GM18873 (cell line): ENCODE measurements around the gene SNX9.
A peak's percentile ranks its signal among the peaks of the same experiment; 100 is the strongest.
"Not testable (repeated sequence)": the region's sequence is repeated elsewhere in the genome, so short reads cannot be mapped to it uniquely, and the experiment has no call there.

Experiments
- ATAC-seq: cut with Tn5 transposase; IDR thresholded peaks from one replicate; pipeline ENCODE4 v1.9.1; 2021; ENCODE audit warnings: mild to moderate bottlenecking, moderate library complexity, moderate number of reproducible peaks; ENCODE audit not compliant: unreplicated experiment, low FRiP score

The SNX9 gene

GRCh38 chr6:157879873-157880254, 56.8 kb downstream of the SNX9 start:
- ATAC-seq = peak; percentile 38

DNA sequence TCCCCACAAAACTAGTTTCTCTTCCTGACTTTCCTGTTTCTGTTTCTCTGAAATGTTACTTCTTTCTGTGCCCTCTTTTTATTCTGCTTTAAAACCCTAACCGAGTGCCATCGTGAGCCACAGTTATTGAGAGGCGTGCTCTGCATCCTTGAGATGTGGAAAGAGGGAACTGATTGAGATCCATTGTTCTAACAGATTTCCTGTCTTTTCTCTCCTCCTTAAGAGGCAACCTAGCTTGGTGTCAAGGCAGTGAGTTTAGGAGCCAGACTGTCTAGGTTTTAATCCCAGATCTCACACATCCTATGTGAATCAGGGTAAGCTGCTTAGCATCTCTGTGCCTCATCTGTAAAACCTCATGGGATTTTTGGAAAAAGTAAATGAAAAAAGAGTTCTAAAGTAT, 57.5 kb downstream of the SNX9 start:
- no peak for ATAC-seq

GRCh38 chr6:157881342-157881741, 58.3 kb downstream of the SNX9 start:
- ATAC-seq = no peak

- ATAC-seq = no peak
Measured at GRCh38 chr6:157884756-157885155, 61.7 kb downstream of the SNX9 start.

GRCh38 chr6:157885211-157885788, 62.3 kb downstream of the SNX9 start:
- no peak for ATAC-seq

DNA sequence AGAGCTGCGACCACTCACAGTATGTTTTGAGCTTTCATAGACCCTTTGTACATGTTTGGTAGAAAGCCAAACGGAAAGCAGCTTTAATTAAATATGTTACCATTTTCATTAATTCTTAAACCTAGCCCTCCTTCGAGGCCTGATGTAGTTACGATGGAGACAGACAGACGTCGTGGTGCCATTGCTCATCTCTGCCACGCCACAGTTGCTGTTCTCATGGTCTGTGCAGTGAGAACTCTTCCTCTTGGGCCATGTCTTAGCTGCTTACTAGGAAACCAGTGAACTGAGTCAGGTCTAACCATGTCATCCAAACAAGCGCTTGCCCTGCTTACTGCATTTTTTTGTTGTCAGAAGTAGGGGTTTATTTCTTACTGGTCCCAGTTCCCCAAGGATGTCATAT, 62.8 kb downstream of the SNX9 start:
- ATAC-seq = no peak

- no peak for ATAC-seq
Measured at GRCh38 chr6:157887892-157888291, 64.8 kb downstream of the SNX9 start.

- no peak for ATAC-seq
Measured at GRCh38 chr6:157891544-157892362, 68.7 kb downstream of the SNX9 start.

DNA sequence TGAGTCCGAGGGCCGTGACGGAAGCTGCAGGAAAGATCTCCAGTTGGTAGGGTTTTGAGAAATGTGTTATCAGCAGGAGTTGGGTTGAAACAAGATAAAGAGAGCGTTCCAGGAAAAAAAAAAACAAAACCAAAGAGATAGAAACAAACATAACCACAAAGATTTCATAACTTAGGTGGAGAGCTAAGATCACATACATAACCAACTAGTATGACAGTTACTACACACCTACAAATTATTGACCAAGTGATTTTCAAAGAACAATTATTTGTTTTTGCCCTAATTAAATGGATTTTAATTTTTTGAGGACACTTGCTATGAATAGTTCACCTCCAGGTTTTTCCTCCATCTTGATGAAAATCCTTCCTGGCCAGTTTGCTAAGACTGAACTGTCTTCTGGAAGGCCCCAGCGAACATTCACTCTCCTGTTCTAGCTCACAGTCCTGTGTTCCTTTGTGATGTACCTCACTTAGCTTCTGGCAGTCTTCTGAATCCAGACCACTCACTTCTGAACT, 69.4 kb downstream of the SNX9 start:
- no peak for ATAC-seq

DNA sequence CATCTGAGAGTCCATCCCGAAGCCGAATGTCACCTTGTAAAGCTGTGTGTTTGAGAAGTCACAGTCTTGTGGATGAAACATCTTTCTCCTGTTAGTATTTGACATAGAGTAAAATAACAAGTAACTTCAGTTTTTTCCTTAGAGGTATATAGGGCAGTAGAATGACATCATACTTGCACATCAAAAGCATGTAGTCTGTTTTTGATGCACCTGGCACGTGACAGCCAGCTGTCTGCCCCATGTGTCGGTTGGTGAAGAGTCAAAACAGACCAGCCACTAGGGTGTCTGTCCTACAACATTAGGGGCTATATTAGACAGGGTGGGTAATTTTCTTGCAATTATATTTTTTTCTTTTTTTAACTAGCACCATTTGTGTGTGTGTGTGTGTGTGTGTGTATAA, 70.2 kb downstream of the SNX9 start:
- ATAC-seq = no peak

GRCh38 chr6:157895585-157895984, 72.5 kb downstream of the SNX9 start:
- ATAC-seq = no peak

DNA sequence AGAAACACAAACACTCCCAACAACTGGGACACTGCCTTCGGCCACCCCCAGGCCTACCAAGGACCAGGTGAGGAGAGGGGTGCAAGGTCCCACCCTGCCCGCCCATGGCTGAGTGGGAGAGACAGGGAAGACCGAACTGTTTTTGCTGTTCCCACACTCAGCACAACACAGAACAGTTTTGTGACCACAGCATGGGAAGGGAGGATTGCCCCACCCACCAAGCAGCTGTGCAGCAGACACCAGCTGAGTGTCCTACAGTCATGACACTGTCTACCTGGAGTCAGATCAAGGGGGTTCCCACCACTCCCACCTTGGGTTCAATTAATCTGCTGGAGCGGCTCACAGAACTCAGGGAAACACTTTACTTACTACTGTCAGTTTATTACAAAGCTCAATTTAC, 73.9 kb downstream of the SNX9 start:
- no peak for ATAC-seq

GRCh38 chr6:157898169-157898568, 75.1 kb downstream of the SNX9 start:
- ATAC-seq = no peak

DNA sequence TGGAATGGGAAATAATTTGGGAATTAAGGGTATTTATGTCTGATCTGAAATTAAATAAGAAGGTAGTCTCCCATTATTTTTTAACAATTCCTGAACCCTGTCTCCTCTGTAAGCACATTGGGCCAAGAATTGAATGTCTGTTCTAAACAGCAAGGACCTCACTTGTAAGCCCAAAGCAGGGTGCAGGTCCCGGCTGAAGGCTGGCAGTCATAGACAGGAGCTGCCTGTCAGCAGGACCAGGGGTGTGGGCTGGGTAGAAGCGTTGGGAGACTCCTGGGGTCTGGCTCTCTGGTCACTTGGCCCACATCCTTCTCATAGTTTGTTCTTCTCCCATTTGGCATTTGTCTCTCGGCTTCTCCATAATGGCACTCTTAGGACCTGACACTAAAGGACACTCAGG, 75.6 kb downstream of the SNX9 start:
- ATAC-seq = no peak

- ATAC-seq = not testable (repeated sequence)
Measured at GRCh38 chr6:157900262-157900661, 77.2 kb downstream of the SNX9 start.

- ATAC-seq = not testable (repeated sequence)
Measured at GRCh38 chr6:157900751-157901150, 77.7 kb downstream of the SNX9 start.

GRCh38 chr6:157904999-157905398, 82.0 kb downstream of the SNX9 start:
- ATAC-seq = no peak

- ATAC-seq = no peak
Measured at GRCh38 chr6:157905590-157906342, 82.7 kb downstream of the SNX9 start.

DNA sequence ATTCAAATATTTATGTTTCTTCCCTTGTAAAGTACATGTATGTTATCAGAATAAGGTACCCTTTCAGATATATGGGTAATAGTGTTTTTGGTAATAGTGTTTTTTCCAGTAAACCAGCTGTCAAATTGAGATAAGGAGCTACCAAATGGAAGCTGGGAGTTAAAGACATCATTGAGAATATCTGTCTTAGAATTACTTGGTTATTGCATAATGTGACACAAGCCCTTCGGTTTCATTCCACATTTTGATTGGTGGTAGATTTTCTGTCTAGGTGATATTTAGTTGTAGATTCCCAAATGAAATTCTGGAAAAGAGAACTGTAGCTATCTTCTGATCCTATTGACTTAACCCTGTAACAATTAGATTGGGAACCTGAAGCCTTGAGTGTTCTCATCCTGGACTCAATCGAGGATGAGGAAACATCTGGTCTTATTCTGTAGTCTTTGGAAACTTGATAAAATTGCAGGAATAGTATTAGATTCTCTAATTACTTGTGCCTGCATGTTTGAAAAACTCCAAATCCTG, 83.6 kb downstream of the SNX9 start:
- no peak for ATAC-seq

DNA sequence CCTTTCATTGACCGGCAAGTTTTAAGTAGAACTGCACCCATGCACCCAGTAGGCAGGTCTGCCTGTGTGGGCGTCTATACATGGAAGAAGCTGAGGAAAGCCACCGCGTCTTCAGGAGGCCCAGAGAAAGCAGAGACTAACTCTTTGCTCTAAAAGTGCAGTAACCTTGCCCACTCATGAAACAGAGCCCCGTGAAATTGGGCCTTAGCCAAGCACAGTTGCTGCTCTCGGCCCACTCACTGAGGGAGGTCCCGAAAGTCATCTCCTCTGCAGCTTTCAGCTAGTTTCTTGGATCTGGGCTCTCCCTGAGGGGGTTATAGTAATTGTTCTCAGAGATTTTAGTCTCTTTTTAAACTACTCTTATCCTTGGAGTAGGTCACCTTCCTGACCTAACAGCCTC, 84.6 kb downstream of the SNX9 start:
- no peak for ATAC-seq
